Left forelimb (tissue), 1 donor: ENCODE measurements around the gene MYL9.
"Not testable (repeated sequence)": the region's sequence is repeated elsewhere in the genome, so short reads cannot be mapped to it uniquely, and the experiment has no call there.

Source experiments
- DNase-seq: peaks from one replicate; pipeline ENCODE4 v3.0.0-alpha.2; 2018; ENCODE audit warnings: low spot score

MYL9 gene

GRCh38 chr20:36549628-36549941 is 8.3 kb downstream of the MYL9 start:
- no peak for DNase-seq

DNA sequence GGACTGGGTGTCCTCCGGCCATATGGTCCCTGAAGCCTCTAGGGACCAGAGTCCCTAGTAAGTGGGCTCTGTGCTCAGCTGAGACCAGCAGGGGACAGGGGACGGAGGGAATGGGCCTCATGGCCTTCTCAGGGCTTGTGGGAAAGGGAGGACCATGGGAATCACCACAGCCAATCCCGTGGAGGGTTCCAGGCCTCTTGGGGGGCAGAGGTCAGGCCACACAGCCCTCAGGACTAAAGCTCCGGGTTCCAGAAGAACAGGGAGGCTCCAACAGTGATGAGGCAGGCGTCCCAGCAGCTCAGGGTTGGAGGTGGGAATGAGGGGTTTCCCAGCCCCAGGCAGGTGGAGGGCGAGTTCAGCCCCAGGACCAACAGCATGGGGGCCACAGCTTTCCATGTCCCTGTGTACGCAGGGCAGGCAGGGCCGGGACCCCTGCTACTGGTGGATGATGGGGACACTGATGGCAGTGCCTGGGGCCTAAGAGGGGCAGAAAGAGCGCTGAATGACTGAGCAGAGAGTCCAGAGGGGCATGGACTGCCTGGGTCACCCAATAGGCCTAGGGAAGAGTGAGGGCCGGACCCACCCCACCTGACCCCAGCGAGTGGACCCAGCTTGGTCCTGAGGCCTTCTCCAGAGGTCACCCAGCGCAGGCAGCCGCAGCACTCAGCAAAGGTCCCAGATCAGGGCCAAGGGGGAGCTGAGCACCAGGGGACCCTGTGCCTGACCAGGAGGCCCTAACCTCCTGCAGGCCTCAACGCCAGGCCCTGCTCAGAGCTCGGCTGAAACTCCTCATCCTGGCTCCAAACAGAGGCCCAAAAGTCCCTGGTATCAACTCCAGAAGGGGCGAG is 8.8 kb downstream of the MYL9 start:
- DNase-seq = no peak

- DNase-seq = no peak
Observed at GRCh38 chr20:36550790-36551299, 9.5 kb downstream of the MYL9 start.

- no peak for DNase-seq
Observed at GRCh38 chr20:36555248-36555647, 13.9 kb downstream of the MYL9 start.

GRCh38 chr20:36562724-36563123 is 21.4 kb downstream of the MYL9 start:
- DNase-seq = no peak

GRCh38 chr20:36563374-36563773 is 22.1 kb downstream of the MYL9 start:
- no peak for DNase-seq

GRCh38 chr20:36564078-36564725 is 22.9 kb downstream of the MYL9 start:
- not testable (repeated sequence) for DNase-seq

DNA sequence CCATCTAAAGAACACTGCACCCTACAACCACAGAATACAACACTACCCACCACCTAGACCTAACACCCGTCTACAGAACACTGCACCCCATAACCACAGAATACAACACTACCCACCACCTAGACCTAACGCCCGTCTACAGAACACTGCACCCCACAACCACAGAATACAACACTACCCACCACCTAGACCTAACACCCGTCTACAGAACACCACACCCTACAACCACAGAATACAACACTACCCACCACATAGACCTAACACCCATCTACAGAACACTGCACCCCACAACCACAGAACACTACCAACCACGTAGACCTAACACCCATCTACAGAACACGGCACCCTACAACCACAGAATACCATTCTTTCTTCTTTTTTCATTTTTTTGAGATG is 23.4 kb downstream of the MYL9 start:
- not testable (repeated sequence) for DNase-seq

DNA sequence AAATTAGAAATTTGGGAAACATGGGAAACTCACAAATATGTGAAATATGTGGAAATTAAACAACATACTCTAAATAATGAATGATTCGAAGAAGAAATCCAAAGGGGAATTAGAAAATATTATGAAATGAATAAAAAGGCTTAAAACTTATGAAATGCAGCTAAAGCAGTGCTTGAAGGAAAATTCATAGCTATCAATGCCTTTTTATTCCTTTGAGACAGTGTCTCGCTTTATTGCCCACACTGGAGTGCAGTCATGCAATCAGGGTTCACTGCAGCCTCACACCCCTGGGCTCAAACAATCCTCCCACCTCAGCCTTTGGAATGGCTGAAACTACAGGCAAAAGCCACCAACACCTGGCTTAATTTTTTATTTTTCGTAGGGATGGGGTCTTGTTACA is 24.2 kb downstream of the MYL9 start:
- no peak for DNase-seq

GRCh38 chr20:36569847-36570429 is 28.6 kb downstream of the MYL9 start:
- no peak for DNase-seq

DNA sequence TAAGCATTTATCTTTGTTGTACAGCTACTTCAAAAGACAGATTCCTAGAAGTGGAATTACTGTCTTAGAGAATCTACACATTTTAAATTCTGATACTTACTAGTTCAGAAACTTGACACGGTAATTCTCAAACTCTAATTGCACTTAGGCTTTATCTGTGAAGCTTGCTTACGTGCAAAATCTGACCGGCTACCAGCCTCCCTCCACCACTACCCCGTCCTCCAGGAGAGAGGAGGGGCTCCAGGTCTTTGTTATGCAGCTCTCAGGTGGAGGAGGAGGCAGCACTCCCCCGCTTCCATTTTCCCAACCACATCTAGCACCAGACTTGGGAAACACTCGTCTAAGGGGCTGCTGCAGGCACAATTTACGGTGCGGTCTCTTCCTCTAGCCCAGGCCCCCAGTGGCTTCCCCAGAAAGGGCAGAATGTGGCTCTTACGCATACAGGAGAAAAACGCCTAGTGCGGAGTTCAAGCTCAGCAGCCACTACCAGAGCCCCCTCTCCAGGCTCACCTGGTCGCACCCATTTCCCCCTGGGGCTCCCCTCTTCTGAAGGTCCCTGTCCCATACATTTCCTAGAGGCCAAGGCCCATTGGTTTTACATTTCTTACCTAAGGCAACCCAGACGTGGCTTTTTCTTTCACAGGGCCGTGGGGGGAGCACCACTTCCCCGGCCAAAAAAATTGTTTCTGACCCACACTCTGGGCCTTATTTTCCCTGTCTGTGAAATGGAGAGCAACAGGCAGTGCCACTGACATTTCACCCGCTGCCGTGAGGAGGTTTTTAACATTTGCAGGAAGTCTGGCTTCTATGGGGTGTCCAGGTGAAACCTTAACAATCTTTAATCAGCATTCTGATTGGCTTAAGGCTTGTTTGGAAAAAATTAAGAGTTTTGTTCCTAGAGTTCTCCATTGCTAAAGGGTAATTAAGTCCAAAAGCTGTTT is 30.5 kb downstream of the MYL9 start:
- DNase-seq = no peak

GRCh38 chr20:36572701-36573102 is 31.4 kb downstream of the MYL9 start:
- no peak for DNase-seq

DNA sequence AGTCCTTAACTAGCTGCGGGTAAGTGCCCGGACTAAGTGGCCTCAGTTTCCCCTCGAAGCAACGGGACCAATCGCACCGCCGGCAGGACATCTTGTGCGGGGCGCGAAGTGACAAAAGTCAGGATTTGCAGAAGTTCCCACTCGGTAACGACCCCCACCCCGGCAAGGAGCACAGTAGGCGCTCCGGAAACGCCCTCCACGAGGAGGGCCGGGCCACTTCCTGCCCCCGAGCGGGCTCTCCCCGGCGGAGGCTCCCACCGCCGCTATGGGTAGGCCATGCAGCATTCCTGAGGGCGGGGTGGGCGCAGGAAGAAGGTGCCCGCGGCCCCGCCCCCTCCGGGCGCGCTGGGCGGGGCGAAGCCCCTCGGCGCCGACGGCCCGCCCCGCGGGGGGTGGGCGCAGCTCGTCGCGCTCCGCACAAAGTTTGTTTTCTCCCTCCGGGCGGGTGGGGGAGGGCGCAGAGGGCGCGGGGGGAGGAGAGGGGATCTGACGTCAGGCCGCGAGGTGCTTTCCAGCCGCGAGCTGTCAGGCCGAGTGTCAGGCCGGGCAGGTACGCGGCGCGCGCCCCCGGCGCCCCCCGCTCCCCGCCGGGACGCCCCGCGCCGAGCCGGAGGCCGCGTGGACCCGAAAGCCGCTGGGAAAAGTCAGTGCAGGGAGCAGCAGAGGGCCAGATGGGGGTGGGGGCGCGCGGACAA is 31.9 kb downstream of the MYL9 start, which contains the start of gene TGIF2:
Gene TGIF2 (plus strand): TSS at position 495 of the 695 bp plus-strand sequence. CDS start 5,178 bp downstream, outside the sequence.
- DNase-seq = peak; percentile 94

DNA sequence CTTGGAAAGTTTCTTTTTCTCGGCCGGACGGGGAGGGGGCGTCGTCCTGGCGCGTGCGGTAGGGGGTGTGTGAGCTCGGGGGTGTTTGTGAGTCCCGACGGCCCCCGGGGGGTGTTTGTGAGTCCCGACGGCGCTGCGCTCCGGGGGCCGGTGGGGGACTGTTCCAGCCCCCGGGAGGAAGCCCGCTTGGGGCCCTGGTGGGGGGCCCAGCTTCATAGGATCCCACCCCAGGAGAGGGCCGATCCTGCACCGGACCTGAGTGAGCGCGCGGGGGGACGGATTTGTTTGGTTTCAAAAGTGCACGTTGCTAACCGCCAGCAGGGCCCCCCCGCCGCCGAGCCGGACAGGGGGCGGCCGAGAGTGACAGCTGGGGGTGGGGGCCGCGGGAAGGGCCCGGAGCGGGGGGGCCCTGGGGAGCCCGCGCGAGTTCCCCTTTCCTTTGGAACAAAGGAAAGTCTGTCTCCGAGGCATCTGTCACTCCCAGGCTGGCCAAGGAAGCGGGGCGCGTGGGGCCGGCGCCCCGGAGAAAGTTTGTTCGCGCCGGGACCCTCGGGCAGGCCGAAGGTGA is 32.6 kb downstream of the MYL9 start:
- DNase-seq = peak; percentile 73

GRCh38 chr20:36574366-36575135 is 33.2 kb downstream of the MYL9 start:
- DNase-seq = peak; percentile 74

- DNase-seq = no peak
Observed at GRCh38 chr20:36576081-36576445, 34.7 kb downstream of the MYL9 start.

GRCh38 chr20:36578356-36579041 is 37.2 kb downstream of the MYL9 start:
- no peak for DNase-seq

DNA sequence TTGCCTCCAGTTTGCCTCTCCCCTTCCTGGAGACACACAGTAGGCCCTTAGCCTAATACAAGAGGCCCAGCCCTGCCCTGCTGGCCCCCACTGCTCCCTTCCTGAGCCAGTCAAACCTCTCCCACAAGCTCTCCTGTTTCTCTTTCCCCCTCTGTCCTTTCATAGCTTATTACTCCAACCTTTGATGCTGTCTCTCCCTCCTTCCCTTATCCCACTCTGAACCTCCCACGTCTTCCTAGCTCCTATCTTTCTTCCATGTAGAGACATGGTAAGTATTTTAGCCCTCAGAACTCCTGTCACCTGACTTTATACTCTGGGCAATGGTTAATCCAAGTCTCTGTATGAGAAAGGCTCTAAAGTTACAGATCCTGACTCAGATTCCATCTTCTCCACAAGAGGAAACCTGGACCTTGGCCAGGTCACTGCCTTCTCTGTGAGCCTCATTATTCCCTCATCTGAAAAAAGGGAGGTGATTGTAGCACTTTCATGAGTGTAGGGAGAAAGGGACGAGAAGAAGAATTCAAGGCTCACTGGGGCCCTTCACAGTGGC is 38.8 kb downstream of the MYL9 start:
- no peak for DNase-seq

DNA sequence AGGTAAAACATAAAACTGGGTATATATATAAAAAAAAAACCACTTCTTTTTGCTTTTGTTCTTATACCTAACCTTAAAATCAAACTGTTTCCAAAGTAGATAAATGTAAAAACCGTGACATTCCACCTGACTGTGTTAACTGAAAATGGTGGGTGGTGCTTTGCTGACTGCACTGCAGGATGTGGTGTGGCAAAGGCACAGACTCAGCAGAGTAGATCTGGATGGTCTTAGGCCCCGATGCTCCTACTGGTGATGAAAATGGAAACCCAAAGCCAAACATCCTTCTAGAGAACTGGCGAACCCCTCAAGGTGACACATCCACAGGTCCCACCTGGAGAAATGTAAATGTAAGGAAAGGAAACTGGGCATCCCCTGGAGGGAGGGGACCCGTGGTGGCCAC is 41.0 kb downstream of the MYL9 start:
- no peak for DNase-seq
